ENCODE results near the gene CFAP100.

The CFAP100 gene

DNA sequence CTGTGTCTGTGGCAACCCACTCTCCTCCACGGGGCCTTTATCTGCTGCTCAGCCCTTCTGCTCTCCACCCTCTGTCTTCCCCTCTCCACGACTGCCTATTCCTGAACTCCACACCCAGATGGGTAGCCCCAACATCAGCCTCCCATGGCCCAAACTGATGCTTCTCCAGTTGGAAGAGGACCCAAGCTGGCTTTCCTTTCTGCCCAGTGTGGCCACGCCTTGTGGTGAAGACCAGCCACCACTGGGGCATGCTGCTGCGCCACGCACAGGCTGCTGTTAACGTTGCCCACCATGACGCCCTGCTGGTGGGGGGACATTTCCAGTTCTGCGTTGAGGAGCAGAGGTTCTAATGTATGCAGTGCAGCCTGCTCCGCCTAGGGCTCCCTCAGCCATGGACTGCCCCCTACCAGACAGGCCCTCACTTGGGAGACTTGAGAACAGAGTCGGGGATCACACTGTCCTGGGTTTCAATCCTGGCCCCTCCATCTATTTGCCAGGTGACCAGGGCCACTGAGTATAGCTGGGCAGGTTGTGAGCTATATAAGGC lies 26.9 kb downstream of the CFAP100 start:
- no peak for DNase-seq (ENCODE audit: low read depth in 2 of 2)

DNA sequence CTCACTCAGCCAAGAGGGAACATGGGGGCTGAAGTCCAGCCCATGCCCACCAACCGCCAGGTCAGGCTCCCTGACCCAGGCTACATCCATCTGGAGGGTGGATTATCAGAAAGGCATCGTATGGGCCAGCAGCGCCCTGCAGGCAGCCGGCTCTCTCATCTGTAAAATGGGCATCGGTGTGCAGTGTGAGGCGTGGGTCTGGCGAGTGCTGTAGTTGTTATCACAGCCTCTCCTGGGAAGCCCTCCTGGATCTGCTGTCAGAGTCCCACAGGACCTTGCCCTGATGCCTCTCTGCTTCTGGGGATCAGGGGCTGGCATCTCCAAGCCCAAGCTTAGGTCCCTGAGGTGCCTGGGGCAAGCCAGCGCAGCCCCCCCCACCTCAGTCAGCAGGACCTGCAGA lies 27.4 kb downstream of the CFAP100 start:
- DNase-seq (ENCODE audit: low read depth in 2 of 2) = no peak

DNA sequence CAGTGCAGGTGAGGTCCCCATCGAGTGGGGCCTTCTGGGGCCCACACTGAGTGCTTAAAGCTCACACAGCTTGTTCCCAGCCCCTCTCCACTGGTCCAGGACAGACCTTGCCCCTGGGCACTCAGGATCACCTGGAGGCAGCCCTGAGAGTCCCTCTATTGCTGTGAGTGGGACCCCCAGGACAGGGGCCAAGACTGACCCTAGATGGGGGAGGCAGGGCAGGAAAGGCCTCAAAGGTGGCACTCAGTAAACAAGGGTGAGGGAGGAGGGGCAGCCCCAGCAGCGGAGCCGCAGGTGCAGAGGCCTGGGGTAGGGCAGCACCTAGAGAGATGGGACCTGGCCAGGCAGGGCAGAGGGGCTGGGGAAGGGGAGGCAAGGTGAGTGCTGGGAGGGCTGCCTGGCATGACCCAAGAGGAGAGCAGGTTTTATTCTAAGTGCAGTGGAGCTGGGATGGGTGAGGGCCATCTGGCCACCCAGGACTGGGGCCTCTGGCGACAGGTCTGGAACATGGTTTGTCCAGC lies 27.9 kb downstream of the CFAP100 start:
- DNase-seq (ENCODE audit: low read depth in 2 of 2) = no peak

DNA sequence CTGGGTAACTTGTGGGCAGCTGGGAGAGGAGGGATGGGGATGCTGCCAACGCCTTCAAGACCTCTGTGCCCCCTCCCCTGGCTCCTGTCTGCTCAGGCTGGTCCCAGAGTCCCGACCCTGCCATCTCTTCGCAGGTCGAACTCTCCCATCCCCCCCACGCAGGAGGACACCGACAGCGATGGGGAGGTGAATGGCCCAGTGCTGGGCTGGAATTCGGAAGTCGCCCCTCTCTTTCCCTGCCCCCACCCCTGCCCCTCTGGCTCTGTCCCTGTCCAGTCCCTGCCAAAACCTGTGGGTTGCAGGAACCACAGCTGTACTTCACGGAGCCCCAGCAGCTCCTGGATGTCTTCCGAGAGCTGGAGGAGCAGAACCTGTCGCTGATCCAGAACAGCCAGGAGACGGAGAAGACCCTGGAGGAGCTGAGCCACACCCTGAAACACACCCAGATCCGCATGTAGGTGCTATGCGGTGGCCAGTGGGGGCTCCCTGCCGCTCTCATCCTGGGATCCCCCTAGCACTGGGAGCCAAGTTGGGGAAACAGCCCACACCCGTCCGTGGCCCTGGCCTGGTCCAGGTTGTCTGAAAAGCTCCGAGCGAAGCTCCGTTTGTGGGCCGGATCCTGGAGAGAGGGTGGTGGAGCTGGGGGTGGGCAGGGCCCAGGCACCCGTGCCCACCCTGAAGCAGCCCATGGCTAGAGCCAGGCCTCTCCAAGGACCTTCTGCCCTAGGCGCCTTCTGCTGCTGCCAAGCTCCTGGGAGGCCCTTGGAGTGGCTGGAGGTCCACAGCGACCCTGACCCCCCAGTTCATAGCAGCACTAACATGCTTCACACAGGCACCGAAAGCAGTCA lies 28.7 kb downstream of the CFAP100 start:
- no peak for DNase-seq (ENCODE audit: low read depth in 2 of 2)

DNA sequence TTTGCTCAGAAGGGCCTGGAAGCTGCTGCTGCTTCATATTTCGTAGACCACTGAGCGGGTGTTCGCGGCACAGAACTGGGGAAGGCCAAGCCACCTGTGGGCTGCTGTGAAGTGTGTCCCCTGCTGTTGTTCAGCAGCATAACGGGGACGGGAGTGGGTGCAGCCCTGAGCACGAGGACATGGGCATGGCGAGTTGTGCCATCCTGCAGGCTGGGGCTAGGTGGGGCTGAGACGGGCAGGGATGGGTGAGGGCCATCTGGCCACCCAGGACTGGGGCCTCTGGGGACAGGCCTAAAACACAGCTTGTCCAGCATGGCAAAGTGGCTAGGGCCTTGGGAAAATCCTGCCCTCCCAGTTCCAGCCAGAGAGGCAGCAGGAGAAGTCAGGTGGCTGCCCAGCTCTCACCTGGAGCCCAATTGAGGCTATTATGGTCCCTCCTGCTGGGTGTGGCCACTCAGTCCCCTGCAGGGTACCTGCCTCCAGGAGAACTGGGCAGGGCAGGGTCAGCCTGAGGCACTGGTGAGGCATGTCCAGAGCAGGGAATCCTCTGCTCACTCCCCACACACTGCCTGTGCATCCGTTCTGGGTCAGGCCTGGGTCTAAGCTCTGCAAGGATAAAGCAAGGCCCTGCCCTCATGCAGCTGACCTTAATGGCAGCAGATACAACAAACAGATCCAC lies 29.5 kb downstream of the CFAP100 start:
- DNase-seq (ENCODE audit: low read depth in 2 of 2) = no peak

DNA sequence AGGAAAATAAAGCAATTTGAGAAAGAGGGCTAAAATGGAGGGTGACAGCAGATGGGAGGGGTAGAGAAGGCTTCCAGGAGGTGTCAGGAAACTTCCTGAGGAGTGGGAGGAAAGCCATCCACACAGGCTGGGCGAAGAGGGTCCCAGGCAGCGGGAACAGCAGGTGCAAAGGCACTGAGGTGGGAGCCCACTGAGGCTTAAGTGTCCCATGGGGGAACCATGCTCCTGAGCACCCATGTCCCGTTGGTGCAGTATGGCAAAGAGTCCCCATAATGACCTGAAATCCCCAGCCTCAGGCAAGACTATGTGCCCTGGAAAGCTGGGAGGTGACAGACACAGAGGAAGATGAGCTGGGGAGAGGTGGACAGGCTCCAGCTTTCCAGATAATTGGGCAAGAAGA lies 30.0 kb downstream of the CFAP100 start:
- DNase-seq (ENCODE audit: low read depth in 2 of 2) = no peak

DNA sequence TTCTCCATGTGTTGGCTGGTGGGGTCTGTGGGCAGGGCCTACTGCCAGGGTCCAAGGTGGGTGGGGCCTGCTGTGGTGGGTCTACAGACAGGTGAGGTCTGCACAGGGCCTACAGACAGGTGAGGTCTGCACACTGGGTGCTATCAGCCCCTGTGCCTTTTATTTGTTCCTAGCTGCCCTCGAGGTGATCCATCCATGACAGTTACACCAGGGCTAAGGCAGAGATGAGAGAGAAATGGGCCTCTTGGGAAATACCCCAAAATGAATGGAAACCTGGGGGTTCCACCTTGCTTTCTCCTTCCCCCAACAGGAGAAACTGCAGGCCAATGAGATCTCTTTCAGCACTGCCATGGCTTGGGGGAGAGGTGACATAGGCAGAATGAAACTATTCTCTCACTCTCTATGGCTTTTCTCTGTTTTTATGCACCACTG lies 36.4 kb downstream of the CFAP100 start:
- DNase-seq (ENCODE audit: low read depth in 2 of 2) = no peak

DNA sequence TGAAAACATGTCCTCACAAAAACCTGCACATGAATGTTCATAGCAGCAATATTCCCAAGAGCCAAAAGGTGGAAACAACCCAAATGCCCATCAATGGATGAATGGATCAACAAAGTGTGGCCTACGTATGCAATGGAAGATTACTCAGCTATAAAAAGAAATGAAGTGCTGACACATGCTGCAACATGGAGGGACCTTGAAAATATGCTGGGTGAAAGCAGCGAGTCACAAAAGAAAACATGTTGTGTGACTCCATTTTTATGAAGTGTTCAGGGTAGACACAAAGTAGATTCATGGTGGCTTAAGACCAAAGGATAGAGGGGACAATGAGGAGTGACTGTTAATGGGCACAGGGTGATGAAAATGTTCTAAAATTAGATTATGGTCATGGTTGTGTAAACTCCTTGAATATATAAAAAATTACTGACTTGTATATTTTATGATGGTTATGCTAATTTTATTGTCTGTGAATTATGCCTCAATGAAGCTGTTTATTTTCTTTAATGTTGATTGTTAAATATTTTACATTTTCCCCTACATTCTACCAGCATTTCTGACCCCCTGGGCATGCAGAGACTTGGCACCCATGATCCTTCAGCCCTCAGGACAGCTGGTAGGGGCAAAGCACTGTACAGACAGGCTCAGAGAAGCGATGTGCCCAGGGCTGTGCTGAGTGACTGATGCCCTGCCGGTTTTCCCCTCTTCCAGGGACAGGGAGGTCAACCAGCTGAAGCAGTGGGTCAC lies 37.8 kb downstream of the CFAP100 start:
- DNase-seq (ENCODE audit: low read depth in 2 of 2) = no peak

DNA sequence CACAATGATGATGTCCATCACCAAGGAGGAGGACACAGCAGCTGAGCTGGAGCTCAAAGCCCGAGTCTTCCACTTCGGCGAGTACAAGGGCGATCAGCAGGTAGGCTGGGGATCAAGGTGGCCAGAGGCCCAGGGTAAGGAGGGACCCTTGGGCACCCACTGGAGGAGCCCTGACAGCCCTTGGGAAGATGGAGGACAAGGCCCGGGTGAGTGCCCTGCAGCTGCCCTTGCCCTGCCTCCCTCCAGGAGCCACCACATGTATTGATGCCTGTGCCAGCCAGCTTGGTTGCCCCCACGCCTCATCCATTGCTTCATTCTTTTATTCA lies 38.4 kb downstream of the CFAP100 start:
- DNase-seq (ENCODE audit: low read depth in 2 of 2) = no peak

DNA sequence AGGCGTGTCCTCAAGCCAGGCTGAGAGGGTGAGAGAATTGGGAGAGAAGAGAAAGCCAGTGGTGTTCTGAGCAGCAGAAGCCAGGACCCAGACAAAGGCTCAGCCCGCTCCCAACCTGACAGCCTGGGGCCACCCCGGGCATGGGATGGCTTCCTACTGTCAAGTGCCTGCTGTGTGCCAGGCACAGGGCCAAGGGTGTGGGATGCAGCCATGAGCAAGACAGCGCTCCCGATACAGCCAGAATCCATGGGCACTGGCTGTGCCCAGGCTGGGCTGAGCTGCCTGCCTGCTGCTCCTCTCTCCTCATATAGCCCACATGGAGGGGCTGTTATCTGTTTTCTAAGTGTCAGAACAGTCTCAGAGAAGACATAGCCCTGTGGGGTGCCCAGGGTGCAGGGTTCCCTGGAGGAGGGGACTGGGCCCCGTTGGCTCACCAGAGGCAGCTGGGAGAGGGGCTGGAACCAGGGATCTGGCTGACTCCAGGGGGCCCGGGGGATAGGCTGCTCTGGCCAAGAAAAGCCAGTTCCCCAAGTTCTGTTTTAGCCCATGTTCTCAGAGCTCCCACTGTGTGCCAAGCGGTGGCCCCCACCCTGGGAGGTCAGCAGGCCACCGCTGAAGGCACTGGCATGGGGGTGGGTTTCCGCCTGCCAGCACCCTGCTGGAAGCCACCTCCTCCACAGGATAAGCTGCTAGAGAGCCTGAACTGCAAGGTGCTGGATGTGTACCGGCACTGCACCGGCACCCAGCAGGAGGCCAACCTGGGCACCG lies 39.0 kb downstream of the CFAP100 start:
- DNase-seq (ENCODE audit: low read depth in 2 of 2) = no peak

DNA sequence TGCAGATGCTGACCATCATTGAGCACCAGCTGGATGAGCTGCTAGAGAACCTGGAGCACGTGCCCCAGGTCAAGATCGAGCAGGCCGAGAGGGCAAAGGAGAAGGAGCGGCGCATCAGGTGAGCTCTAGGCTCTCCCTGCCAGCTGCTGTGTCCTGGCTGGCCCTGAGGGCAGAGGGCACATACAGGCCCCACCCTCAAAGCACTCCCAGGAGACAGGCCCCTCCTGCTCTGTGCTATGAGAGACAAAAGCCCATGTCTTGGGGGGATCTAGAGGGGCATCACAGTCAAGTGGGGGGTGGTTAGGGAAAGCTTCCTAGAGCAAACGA lies 39.5 kb downstream of the CFAP100 start:
- no peak for DNase-seq (ENCODE audit: low read depth in 2 of 2)

DNA sequence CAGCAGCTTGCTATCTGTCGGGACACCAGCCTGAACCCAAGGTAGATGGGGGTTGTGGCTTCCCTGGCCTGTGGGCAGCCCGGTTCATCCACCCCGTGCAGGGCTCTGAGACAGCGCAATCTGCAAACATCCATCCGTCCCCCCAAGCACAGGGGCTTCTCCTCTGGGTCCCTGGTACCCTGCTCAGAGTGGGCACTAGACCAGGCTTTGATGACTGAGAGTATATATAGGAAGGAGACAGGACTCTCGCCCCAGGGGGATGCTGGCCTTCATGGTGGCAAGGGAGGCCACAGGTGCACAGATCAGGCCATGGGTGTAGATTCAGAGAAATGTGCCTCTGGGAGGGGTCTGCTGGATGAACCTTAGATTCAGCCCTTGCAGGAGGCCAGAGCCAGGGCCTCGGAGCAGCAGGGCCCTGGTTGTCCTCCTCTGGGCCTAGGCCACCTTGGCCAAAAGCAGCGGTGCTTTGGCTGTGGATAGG lies 40.3 kb downstream of the CFAP100 start:
- DNase-seq (ENCODE audit: low read depth in 2 of 2) = no peak

DNA sequence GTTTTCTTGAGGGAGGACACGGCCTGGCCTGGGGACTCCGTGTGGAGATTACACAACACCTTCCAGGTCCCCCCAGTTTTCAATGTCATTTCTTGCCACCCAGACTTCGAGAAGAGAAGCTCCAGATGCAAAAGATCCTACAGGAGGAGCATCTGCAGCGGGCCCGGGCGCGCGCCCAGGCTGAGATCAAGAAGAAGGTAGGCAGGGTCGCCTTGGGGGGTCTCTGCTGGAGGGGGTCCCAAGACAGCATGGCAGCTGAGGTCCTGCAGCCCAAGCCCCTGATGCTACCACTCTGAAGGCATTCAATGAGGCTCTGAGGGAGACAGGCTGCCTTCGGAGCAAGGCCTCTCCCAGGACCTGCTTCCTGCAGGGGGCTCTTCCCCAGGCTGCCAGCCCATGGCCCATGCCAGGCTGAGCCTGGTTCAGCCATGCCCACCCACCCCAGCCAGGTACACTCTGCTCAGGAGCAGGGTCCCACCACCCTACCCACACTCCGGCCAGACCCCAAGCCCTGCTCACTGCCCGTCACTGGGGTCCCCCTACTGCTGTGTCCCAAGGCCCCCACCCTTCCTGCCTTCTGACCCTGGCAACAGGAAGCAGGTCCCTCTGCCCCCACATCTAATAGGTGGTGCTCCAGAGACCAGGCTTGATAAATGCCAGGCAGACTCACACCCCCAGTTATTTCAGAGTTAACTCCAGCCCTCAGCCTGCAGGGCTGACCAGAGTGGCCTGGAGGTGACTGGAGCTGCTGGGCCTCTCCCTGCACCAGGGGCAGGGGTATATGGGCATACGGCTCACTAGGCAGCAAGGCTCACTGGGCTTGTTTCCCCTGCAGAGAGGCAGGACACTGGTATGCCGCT lies 41.0 kb downstream of the CFAP100 start:
- DNase-seq (ENCODE audit: low read depth in 2 of 2) = no peak

DNA sequence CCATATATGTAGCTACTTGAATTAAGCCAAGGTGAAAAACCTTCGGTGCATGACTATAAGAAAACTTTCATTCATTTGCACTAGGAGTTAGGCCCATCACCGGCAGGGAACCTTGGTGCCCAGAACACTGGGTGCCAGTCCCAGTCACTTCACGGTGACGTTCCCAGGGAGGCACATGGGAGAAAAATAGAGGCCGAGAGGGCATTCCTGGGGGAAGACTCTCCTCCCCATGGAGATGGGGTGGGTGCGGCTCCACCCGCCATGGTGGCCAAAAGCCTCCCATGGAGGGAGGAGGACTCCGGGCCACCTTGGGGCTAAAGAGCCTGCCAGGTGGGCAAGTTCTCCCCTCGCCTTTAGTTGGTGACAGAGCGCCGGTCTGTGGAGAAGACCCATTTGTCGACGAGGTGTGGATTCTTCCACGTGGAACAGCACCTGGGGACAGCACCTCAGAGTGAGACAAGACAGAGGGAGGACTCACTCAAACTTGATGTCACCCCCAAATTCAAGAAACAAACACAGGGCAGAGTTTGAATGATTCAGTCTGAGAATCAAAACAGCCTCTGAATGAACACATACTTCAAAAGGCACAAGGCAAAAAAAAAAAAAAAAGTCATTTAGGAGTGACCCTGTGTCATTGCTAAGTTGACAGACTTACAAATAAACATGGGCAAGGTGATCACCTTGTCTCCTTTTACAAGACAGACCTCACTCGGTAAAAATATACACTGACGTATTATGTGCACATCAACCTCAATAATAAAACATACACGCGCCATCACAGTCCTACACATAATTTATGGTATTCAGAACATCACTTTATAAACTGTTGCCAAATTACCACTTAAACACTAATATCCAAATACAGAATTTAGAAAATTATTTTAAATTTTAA lies 42.4 kb downstream of the CFAP100 start:
- DNase-seq (ENCODE audit: low read depth in 2 of 2) = no peak

DNA sequence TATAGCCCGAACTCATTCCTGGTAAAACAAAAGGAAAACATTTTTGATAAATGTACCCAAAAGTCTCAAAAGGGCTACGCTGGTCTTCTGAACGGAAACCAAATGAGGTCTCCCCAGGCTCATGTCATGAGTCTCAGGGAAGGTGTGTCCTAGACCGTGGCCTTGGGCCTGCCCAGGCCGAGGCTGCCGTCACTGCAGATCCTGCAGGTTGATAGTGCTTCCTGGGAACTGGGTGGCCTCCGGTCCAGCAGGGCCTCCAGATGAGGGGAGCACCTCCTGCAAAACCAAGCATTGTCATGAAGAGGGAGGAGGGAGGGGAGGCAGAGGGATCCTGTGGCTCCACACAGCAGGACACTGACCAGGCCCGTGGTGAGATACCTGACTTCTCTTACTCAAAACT lies 43.5 kb downstream of the CFAP100 start:
- DNase-seq (ENCODE audit: low read depth in 2 of 2) = no peak

DNA sequence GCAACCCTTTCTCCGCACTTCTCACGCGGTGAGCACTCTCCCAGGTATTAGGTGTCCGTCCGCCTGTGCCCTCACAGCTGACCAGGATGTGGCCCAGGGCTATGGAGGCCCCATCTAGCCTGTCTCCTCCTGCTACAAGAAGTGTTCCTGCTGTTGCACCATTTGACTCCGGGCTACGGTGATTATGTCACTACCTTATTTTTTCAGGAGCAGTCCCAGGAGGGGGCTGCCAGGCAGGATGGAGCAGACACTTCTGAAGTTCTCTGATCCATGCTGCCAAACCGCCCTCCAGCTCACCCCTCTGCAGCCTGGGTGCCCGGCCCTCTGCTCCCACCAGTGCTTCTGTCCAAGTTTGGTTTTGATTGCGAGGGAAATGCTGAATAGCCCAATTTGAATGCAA lies 44.0 kb downstream of the CFAP100 start:
- DNase-seq (ENCODE audit: low read depth in 2 of 2) = no peak

DNA sequence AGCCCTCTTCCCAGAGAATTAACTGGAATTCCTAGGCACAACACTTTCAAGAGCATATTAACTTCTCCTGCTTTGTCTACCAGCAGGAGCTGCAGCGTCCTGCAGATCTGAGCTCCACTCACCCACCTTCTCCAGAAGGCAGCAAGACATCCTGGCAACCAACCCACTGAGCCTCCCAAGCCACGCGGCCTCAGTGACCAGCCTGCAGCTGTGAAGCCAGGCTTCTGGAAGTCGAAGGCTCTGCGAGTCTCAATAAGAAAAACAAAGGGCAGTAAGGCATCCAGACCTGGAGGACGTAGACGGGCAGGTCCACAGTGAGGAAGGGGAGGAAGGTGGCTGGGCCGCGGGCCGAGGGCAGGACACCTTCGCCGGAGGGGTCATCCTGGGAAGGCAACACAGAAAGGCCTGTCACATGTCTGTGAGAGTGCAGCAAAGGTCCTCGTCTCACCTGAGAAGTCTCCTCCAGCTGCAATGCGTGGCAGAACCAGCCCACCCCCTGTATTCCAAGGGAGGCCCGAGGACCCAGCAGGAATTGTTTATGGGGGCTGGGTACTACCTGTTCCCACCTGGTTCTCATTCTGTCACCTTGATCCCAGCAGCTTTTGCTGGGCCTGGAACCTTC lies 44.7 kb downstream of the CFAP100 start:
- no peak for DNase-seq (ENCODE audit: low read depth in 2 of 2)

DNA sequence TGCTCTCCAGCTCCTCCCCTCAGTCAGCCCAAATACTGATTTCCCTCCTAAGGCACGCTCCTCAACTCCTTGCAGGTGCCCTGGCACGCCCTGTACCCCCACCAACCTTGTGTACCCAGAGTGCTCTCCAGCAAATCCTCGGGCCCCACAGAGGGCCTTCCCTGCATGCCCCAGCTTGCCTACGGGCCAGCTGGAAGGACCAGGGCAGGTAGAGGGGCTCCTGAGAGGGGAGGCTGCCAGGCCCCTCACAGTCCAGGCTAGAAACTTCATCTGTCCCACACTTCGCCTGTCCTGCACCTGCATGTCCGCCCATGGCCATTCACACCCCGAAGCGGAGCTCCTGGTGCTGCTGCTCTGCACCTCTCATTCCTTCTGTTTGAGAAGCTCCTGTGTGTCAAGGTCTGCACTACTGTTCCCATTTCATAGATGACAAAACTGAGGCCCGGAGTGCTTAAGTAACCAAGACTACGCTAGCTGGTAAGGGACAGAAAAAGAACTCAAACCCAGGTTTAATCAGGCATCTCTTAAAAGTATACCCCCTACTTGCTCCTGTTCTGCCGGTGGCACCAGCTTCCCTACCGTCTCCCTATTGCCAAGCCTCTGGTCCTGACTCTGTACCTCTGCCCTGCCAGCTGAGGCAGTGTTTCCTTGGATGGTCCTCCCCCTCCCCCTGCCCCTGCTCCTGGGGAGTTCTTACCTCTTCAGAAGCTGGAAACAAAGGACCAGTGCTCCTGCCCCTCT lies 45.4 kb downstream of the CFAP100 start:
- DNase-seq (ENCODE audit: low read depth in 2 of 2) = no peak

DNA sequence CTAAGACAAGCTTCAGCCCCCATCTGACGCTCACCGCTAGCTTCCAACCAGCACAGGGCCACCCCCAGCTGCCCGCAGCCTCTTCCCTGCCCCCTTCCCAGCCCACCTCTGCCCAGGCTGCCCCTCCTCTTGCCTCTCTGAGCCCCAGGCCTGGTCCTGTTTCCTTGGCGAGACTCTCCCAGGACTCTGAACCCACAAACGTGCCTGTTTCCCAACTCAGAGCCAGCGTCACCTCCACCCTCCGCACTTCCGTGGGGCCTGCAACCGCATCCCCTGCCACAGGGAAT lies 45.9 kb downstream of the CFAP100 start:
- DNase-seq (ENCODE audit: low read depth in 2 of 2) = no peak

All from stimulated activated CD8-positive, alpha-beta memory T cell treated with anti-CD3 and anti-CD28 coated beads, Interleukin-7, amount 100 ng/mL, for 4 hours (primary cell).